NCI-H510A (cell line): Measurements from ENCODE around the gene GSAP.
"Not testable (repeated sequence)": the region's sequence is repeated elsewhere in the genome, so short reads cannot be mapped to it uniquely, and the experiment has no call there.

Source experiments
- DNase-seq: peaks from one replicate; lab custom pipeline; 2025; lab: John Stamatoyannopoulos, UW

The GSAP gene

GRCh38 chr7:77360104-77360503 is 56.0 kb downstream of the GSAP start:
- DNase-seq, result no peak

DNA sequence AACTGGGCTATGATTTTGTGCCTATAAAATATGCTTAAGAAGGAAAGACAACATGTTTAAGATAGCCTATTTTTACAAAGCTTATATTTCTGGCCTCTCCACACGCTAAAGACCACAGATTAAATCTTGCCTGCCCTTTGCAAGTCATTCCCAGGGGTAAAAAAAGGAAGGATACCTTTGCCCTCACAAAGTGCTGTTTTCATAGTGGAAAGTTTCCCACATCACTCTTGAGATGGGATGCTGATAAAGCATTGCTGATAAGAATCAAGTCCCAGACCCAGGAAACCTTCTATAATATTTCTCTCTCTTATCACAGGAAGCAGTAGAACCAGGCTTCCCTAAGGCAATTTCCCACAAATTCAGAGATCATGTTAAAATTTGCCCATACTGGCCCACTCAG is 56.5 kb downstream of the GSAP start:
- DNase-seq, result no peak

- DNase-seq, result no peak
Measured at GRCh38 chr7:77354914-77355313, 61.2 kb downstream of the GSAP start.

GRCh38 chr7:77354484-77354883 is 61.7 kb downstream of the GSAP start:
- DNase-seq, result no peak

DNA sequence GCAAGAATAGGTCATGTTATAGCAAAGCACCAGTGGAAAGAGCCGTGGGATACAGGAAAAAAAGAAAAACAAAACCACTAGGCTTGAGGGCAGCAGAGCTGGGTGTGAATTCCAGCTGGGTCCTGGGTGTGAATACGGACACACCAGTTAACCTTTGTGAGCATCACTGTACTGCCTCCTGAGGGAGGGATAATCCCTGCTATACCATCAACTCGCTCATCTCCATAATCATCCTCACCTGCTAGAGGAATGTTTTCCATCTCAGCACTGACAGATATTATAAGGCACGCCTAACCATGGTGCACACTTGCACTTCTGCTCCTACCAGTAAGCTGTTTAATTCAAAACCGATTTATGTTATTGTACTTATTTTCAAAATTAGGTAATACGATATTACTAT is 62.2 kb downstream of the GSAP start:
- DNase-seq, result no peak

DNA sequence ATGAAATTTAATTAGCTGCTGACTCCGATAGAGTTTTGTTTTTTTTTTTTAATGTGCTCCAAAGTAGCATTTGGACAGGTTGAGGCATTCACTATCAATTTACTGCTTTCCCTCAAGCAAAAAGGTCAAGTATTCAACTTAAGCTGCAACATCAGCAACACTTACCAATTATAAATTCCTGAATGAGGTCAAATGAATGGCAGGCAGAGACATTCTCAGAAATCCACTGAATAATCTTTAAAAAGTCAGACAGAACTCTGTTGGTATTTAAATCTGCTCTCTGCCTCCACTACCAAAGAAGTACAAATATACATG is 62.8 kb downstream of the GSAP start:
- DNase-seq, result no peak

DNA sequence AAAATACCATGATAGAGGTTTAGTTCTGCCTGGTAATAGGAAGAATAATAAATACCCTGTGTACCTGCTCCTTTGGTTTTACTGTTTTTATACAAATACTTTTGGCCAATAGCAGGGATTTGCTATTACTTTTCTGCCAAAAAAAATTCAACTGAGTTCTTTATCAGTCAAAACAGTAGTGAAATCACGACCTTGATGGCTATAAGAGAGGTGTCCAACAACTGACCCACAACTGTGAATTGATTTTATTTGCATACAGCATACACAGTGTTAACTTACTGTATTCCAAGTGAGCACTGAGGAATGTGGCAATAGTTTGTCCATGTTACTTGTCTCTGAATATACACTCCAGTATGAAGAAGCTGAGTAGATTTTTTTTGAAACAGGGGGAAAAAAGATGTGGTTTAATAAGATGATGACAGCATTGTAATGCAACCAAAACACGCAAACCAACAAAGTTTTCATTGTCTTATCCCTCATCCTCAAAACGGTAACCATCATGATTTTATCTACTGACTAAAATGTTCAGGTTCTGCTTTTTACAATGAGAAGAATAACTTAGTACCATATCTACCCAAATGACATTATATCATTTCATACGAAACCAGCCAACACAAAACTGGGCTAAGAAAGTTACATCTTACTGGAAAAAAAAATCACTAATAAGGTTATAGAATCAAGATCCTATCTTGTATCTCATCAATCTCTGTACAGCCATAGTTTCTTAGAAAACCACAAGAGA is 63.3 kb downstream of the GSAP start:
- DNase-seq, result no peak

DNA sequence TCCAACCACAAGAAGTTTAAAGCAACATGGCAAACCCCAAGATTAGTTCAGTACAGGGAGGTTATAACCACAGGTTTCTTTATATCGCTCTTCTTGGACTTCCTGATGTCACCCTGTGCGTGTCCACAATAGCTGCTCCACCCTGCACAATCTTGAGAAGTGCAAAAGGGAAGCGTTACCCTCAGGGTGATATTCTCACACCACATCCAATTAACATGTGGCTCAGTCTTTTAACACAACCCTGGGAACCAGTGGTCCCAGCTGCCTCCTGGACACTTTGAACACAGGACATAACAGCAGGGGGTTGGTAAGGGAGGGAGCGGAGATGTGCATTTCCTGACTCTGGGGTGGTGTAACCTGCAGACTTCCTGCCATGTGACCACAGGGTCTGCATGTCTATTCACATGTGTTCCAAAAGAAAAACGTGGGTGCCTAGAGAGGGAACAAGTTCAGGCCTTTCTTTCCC is 64.6 kb downstream of the GSAP start:
- DNase-seq, result no peak

DNA sequence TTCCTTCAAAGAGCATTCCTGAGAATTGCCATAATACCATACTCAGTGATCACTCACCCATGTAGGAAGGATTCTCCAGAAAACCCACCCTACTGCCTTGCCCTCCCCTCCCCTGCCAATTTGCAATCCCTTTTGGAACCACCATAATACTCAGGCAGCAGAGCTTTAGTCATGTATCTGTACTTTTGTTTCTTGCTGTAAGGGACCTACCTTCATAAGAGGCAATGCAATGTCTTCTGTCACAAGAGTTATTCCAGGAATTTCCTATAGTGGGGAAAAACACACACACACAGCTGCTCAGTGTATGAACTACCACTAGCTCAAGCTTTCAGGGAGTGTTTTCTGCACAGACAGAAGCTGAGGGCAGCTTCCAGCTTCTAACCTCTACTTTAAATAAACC is 67.0 kb downstream of the GSAP start:
- DNase-seq, result no peak

- DNase-seq, result no peak
Measured at GRCh38 chr7:77348371-77348813, 67.8 kb downstream of the GSAP start.

- no peak for DNase-seq
Measured at GRCh38 chr7:77346441-77346840, 69.7 kb downstream of the GSAP start.

GRCh38 chr7:77345426-77345825 is 70.7 kb downstream of the GSAP start:
- not testable (repeated sequence) for DNase-seq

- DNase-seq, result no peak
Measured at GRCh38 chr7:77339726-77340125, 76.4 kb downstream of the GSAP start.

DNA sequence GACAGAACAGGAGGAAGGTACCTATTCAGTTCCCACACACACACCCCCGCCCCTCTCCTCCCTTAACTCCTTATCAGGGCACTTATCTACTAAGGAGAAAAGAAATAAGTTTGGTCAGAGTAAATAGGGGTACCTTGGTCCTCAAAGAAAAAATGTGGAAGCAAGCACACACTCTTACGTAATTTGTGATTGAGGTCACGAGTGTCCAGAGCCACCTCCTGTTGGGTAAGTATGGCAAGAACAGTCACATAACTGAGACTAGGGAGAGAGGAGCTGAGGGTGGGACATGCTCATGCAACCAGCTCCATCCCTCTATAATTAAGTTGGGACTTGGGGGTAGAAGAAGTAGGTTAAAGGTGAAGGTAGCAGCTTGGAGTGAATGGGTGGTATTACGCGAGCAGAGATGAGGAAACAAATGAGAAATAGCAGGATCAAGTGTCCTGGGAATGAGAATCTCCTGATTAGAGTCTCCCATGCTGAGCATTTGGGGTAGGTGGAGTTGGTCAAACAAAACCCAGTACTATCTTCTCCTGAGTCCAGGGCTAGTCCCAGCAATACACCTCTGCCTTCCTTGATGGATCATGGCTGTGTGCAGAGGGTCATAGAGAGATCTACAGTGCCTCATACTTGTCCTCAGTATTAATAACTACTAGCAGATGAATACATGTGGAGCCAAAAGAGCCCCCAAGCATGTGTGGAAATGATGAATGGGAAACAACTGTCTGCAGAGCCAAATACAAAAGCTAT is 77.1 kb downstream of the GSAP start:
- no peak for DNase-seq

- DNase-seq, result no peak
Measured at GRCh38 chr7:77338260-77338659, 77.9 kb downstream of the GSAP start.

DNA sequence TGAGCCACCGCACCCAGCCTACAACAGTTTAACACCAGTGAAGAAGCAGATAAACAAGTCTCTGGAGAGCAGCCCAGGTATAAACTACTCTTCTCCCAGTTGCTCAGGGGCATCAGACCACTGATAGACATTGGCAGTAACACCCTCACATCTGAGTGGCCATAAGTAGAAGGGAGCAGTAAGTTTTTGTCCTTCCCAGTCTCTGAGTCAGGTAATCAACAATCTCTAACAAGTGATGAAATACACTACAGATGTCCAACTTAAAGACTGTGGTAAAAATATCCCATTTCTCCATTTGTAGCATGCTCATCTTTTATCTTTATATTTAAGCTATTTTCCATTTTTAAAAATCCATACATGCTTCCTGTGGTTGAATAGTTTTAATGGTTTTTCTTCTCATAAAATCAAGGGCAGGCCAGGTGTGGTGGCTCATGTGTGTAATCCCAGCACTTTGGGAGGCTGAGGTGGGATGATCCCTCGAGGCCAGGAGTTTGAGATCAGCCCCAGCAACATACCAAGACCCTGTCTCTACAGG is 78.6 kb downstream of the GSAP start:
- DNase-seq, result no peak

- no peak for DNase-seq
Measured at GRCh38 chr7:77335581-77335980, 80.6 kb downstream of the GSAP start.

DNA sequence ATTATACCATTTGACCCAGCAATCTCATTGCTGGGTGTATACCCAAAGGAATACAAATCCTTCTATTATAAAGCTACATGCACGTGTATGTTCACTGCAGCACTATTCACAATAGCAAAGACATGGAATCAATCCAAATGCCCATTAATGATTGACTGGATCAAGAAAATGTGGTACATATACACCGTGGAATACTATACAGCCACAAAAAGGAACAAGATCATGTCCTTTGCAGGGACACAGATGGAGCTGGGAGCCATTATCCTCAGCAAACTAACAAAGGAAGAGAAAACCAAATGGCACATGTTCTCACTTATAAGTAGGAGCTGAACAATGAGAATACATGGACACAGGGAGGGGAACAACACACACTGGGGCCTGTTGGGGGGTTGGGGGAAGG is 82.1 kb downstream of the GSAP start:
- not testable (repeated sequence) for DNase-seq

- DNase-seq, result no peak
Measured at GRCh38 chr7:77331938-77332695, 84.0 kb downstream of the GSAP start.

DNA sequence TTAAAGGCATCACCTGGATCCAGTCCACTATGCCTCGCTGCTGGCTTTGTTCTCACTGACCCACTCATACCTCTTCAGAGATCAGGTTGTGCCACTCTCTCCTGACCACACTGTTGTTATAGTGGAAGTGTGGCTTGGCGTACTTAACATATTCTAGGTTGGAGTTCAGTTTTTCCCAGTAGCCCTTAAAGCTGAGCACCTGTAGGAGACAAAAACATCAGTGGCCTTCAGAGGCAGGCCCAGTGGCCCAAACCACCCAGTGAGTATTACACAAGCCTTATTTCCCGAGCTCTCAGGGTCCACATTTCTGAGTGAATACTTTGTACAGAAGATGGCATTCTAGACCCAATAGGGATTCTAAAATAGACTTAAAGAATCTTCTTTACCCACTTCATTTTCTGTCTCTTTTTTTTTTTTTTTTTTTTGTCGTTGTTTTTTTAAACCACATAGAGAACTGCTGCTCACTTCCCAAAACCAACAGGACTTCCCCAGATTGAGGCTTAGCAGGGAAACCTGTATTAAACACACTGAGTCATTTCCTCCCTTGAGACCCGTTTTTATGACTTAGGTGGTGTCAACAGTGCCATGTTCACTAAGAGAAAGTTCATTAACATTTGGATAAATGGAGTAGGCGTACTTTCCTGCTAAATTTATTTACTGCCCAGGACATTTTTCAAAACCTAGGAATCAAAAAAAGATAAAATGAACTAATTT is 85.8 kb downstream of the GSAP start:
- DNase-seq, result no peak

- DNase-seq, result no peak
Measured at GRCh38 chr7:77329466-77330168, 86.5 kb downstream of the GSAP start.
